Hepatocyte (in vitro differentiated cells): ENCODE data around the gene SCTR. TPM values are rescaled to one million over a fixed set of nuclear protein-coding genes. Genes with fewer than 3 reads are reported as not detected.

ENCODE experiments used
- DNase-seq: peaks from one replicate; pipeline ENCODE4 v3.0.0-alpha.2; 2016; ENCODE audit warnings: low spot score
- H2AFZ ChIP-seq: fragments of 200-600 bp; sonication (generic); 2 replicates; pipeline ENCODE4 v1.6.0; 2016; ENCODE audit warnings: antibody characterized with exemption, mild to moderate bottlenecking
- H3K27ac ChIP-seq: fragments of 200-600 bp; sonication (generic); 2 replicates; pipeline ENCODE4 v1.5.1; 2016; ENCODE audit warnings: mild to moderate bottlenecking
- H3K27me3 ChIP-seq: fragments of 200-600 bp; sonication (generic); 2 replicates; pipeline ENCODE4 v1.6.1; 2016
- H3K36me3 ChIP-seq: fragments of 200-600 bp; sonication (generic); replicated peaks from 2 replicates; pipeline ENCODE4 v1.5.1; 2016; ENCODE audit warnings: low read depth; ENCODE audit not compliant: insufficient read depth
- H3K4me1 ChIP-seq: fragments of 200-600 bp; sonication (generic); 2 replicates; pipeline ENCODE4 v1.5.1; 2016; ENCODE audit warnings: mild to moderate bottlenecking, moderate library complexity; ENCODE audit not compliant: insufficient read depth
- H3K4me2 ChIP-seq: fragments of 200-600 bp; sonication (generic); 2 replicates; pipeline ENCODE4 v1.6.0; 2016
- H3K4me3 ChIP-seq: fragments of 200-600 bp; sonication (generic); 2 replicates; pipeline ENCODE4 v1.5.1; 2016; ENCODE audit warnings: mild to moderate bottlenecking
- H3K79me2 ChIP-seq: fragments of 200-600 bp; sonication (generic); 2 replicates; pipeline ENCODE4 v1.6.0; 2017; ENCODE audit warnings: mild to moderate bottlenecking
- H3K9me2 ChIP-seq: fragments of 200-600 bp; sonication (generic); replicated peaks from 2 replicates; pipeline ENCODE4 v1.6.0; 2017; ENCODE audit warnings: mild to moderate bottlenecking; ENCODE audit not compliant: insufficient read depth
- H3K9me3 ChIP-seq: fragments of 200-600 bp; sonication (generic); 2 replicates; pipeline ENCODE4 v1.5.1; 2016; ENCODE audit warnings: low read depth, mild to moderate bottlenecking
- H4K20me1 ChIP-seq: fragments of 200-600 bp; sonication (generic); 2 replicates; pipeline ENCODE4 v1.6.0; 2016; ENCODE audit warnings: mild to moderate bottlenecking; ENCODE audit not compliant: insufficient read depth, poor library complexity, severe bottlenecking
- EZH2 ChIP-seq: fragments of 200-600 bp; sonication (generic); IDR thresholded peaks from 2 replicates; pipeline ENCODE4 v1.6.1; 2016; ENCODE audit warnings: antibody characterized with exemption, mild to moderate bottlenecking, borderline replicate concordance
- EZH2phosphoT487 ChIP-seq: fragments of 200-600 bp; sonication (generic); IDR thresholded peaks from one replicate; pipeline ENCODE4 v1.6.1; 2018; ENCODE audit warnings: antibody characterized with exemption, mild to moderate bottlenecking, low read depth, moderate library complexity; ENCODE audit not compliant: unreplicated experiment, severe bottlenecking
- WGBS: methylation state at CpG from one replicate; pipeline ENCODE4 v1.1.6; 2016; ENCODE audit warnings: low lambda C conversion rate; ENCODE audit errors: missing lambda C conversion rate; 5-methylcytosine and 5-hydroxymethylcytosine counted together
- polyA plus RNA-seq: library from polyadenylated mRNA; unstranded; fragments of >200 nt; fragmentation: Nextera tagmentation; extraction: Ambion mirVana; gene quantifications from 2 replicates; pipeline ENCODE4 v1.2.1, GENCODE V29; 2016
- total RNA-seq: library from RNA; depleted of rRNA; stranded (reverse); fragments of >200 nt; gene quantifications from 2 replicates; pipeline ENCODE4 v1.2.3, GENCODE V29; 2014
- TF ChIP-seq, protein P1 (sequence below): fragments of 200-600 bp; sonication (generic); IDR thresholded peaks from 2 replicates; pipeline ENCODE4 v1.5.1; 2016; ENCODE audit warnings: antibody characterized with exemption, mild to moderate bottlenecking; ENCODE audit not compliant: poor library complexity

The SCTR gene
- total and polyA plus RNA-seq, 2 experiments from 2014 or later: 1.7 to 4.3 TPM

GRCh38 chr2:119480184-119480583 is 44.1 kb downstream of the SCTR start:
- no peaks in the 10 kb centered on the region for H4K20me1 ChIP-seq
- peaks cover 3% of the 10 kb centered on the region for H3K4me1 ChIP-seq
- no peaks in the 10 kb centered on the region for H3K9me2 ChIP-seq
- H2AFZ ChIP-seq: no peak overlapping the region
- TF ChIP-seq, protein P1, sequence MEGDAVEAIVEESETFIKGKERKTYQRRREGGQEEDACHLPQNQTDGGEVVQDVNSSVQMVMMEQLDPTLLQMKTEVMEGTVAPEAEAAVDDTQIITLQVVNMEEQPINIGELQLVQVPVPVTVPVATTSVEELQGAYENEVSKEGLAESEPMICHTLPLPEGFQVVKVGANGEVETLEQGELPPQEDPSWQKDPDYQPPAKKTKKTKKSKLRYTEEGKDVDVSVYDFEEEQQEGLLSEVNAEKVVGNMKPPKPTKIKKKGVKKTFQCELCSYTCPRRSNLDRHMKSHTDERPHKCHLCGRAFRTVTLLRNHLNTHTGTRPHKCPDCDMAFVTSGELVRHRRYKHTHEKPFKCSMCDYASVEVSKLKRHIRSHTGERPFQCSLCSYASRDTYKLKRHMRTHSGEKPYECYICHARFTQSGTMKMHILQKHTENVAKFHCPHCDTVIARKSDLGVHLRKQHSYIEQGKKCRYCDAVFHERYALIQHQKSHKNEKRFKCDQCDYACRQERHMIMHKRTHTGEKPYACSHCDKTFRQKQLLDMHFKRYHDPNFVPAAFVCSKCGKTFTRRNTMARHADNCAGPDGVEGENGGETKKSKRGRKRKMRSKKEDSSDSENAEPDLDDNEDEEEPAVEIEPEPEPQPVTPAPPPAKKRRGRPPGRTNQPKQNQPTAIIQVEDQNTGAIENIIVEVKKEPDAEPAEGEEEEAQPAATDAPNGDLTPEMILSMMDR: no peak
- TF ChIP-seq EZH2 (no peak), EZH2phosphoT487 (no peak)
- no peak for DNase-seq
- no peak overlapping the region for H3K4me3 ChIP-seq
- 90% methylated on average over 5 of the region's 5 CpGs for WGBS
- H3K36me3 ChIP-seq: no peaks in the 10 kb centered on the region
- no peaks in the 10 kb centered on the region for H3K27me3 ChIP-seq
- H3K9me3 ChIP-seq: no peaks in the 10 kb centered on the region
- no peaks in the 10 kb centered on the region for H3K79me2 ChIP-seq
- no peak overlapping the region for H3K27ac ChIP-seq
- no peak overlapping the region for H3K4me2 ChIP-seq

GRCh38 chr2:119478978-119479295 is 45.3 kb downstream of the SCTR start:
- DNase-seq: no peak
- H3K4me3 ChIP-seq: no peak overlapping the region
- H3K9me3 ChIP-seq: no peaks in the 10 kb centered on the region
- no peaks in the 10 kb centered on the region for H3K79me2 ChIP-seq
- H4K20me1 ChIP-seq: no peaks in the 10 kb centered on the region
- H3K27ac ChIP-seq: no peak overlapping the region
- no peaks in the 10 kb centered on the region for H3K27me3 ChIP-seq
- H3K9me2 ChIP-seq: no peaks in the 10 kb centered on the region
- H3K4me2 ChIP-seq: no peak overlapping the region
- H2AFZ ChIP-seq: no peak overlapping the region
- no peaks in the 10 kb centered on the region for H3K4me1 ChIP-seq
- TF ChIP-seq, protein P1: no peak
- no peak for TF ChIP-seq EZH2
- no peak for TF ChIP-seq EZH2phosphoT487
- 90% methylated on average over 3 of the region's 3 CpGs for WGBS
- H3K36me3 ChIP-seq: no peaks in the 10 kb centered on the region

DNA sequence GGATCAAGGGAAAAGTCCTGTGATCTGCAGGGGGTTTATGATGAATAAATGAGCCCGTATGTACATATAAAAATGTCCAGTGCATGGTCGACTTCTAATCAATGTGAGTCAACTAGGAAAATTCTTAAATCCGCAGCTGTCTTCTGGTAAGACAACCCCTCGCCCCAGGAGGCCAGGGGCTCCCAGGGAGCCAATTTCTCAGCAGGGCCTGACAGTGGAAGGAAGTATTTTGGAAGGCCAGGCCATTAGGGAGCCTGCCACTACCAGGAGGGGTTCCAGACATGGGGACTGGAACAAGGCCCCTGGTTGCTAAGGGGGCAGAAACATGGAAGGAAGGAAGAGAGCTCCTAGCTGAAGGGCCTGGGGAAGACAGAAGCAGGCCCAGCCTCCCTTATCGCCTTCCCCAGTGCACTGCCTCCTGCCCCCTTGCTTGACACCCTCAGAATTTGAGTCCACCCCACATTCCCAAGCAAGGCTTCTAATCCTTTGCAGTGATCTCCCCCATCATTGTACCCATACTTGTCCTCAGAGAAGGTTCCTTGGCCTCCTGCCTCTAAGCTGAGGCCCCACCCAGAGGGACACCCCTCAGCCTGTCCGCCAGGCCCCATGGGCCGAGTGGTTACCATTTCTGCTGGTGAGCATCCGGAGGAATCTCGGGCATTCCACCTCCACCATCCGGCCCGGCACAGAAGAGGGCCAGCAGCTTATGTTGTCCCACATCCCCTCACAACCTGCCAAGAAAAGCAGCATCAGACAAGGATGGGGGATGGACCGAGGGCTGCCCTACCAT is 45.9 kb downstream of the SCTR start:
- Histone ChIP-seq H3K4me2 (no peak overlapping the region), H3K79me2 (no peaks in the 10 kb centered on the region), H3K4me3 (no peak overlapping the region), H4K20me1 (no peaks in the 10 kb centered on the region), H2AFZ (no peak overlapping the region), H3K4me1 (no peaks in the 10 kb centered on the region), H3K9me2 (no peaks in the 10 kb centered on the region), H3K36me3 (no peaks in the 10 kb centered on the region), H3K27me3 (no peaks in the 10 kb centered on the region), H3K9me3 (no peaks in the 10 kb centered on the region), H3K27ac (no peak overlapping the region)
- WGBS: 92% methylated on average over 12 of the region's 12 CpGs
- TF ChIP-seq EZH2: no peak
- TF ChIP-seq, protein P1: no peak
- TF ChIP-seq EZH2phosphoT487: no peak
- DNase-seq: no peak
